H9 (cell line): Measurements from ENCODE around the gene SYDE2. TPM values are rescaled to one million over a fixed set of nuclear protein-coding genes. Genes with fewer than 3 reads are reported as not detected.

Source experiments
- DNase-seq: peaks from one replicate; pipeline ENCODE4 v3.0.0-alpha.2; 2017
- H2AFZ ChIP-seq: one replicate; pipeline ENCODE4 v1.6.1; 2013; ENCODE audit warnings: mild to moderate bottlenecking, low read length, control low read depth, moderate library complexity
- H2AK5ac ChIP-seq: 2 replicates; pipeline ENCODE4 v1.6.1; 2013; ENCODE audit warnings: low read length, control low read depth, mixed read lengths; ENCODE audit not compliant: insufficient read length
- H2BK120ac ChIP-seq: one replicate; pipeline ENCODE4 v1.6.1; 2013; ENCODE audit warnings: low read depth, mild to moderate bottlenecking, low read length, control low read depth, inconsistent platforms; ENCODE audit not compliant: poor library complexity, severe bottlenecking
- H2BK12ac ChIP-seq: 2 replicates; pipeline ENCODE4 v1.6.1; 2013; ENCODE audit warnings: low read length, control low read depth, mixed read lengths, low read depth; ENCODE audit not compliant: insufficient read length
- H2BK15ac ChIP-seq: 2 replicates; pipeline ENCODE4 v1.6.1; 2013; ENCODE audit warnings: low read depth, low read length, control low read depth
- H2BK20ac ChIP-seq: one replicate; pipeline ENCODE4 v1.6.1; 2013; ENCODE audit warnings: low read depth, mild to moderate bottlenecking, low read length, control low read depth, inconsistent platforms; ENCODE audit not compliant: poor library complexity, severe bottlenecking
- H2BK5ac ChIP-seq: 2 replicates; pipeline ENCODE4 v1.6.1; 2013; ENCODE audit warnings: low read length, control low read depth, mixed read lengths; ENCODE audit not compliant: insufficient read length
- H3K14ac ChIP-seq: 2 replicates; pipeline ENCODE4 v1.6.1; 2013; ENCODE audit warnings: low read length, control low read depth; ENCODE audit not compliant: insufficient read depth
- H3K18ac ChIP-seq: 2 replicates; pipeline ENCODE4 v1.6.1; 2013; ENCODE audit warnings: low read depth, mild to moderate bottlenecking, mixed read lengths, low read length, control low read depth; ENCODE audit not compliant: insufficient read length
- H3K23ac ChIP-seq: 2 replicates; pipeline ENCODE4 v1.6.1; 2013; ENCODE audit warnings: low read length, control low read depth, mixed read lengths, low read depth; ENCODE audit not compliant: insufficient read length
- H3K23me2 ChIP-seq: 2 replicates; pipeline ENCODE4 v1.6.1; 2013; ENCODE audit warnings: low read depth, mild to moderate bottlenecking, mixed read lengths, low read length, control low read depth; ENCODE audit not compliant: insufficient read length, poor library complexity, severe bottlenecking
- H3K27ac ChIP-seq: 2 replicates; pipeline ENCODE4 v1.5.1; 2013; ENCODE audit warnings: low read length, control low read depth, mixed read lengths, low read depth; ENCODE audit not compliant: insufficient read length
- H3K27me3 ChIP-seq: 2 replicates; pipeline ENCODE4 v1.6.1; 2013; ENCODE audit warnings: low read length, control low read depth, inconsistent platforms; ENCODE audit not compliant: insufficient read depth
- H3K4ac ChIP-seq: 2 replicates; pipeline ENCODE4 v1.6.1; 2013; ENCODE audit warnings: low read depth, mild to moderate bottlenecking, control low read depth, inconsistent platforms, low read length, moderate library complexity
- H3K4me1 ChIP-seq: 2 replicates; pipeline ENCODE4 v1.6.1; 2013; ENCODE audit warnings: low read length, control low read depth, inconsistent platforms; ENCODE audit not compliant: insufficient read depth
- H3K4me2 ChIP-seq: 2 replicates; pipeline ENCODE4 v1.6.1; 2013; ENCODE audit warnings: low read length, control low read depth, mixed read lengths; ENCODE audit not compliant: insufficient read length, insufficient read depth
- H3K56ac ChIP-seq: 2 replicates; pipeline ENCODE4 v1.6.1; 2013; ENCODE audit warnings: low read depth, mild to moderate bottlenecking, mixed read lengths, low read length, control low read depth; ENCODE audit not compliant: insufficient read length
- H3K79me1 ChIP-seq: 2 replicates; pipeline ENCODE4 v1.6.1; 2013; ENCODE audit warnings: low read depth, mild to moderate bottlenecking, moderate library complexity, low read length, control low read depth, inconsistent platforms; ENCODE audit not compliant: insufficient read depth, poor library complexity, severe bottlenecking
- H3K79me2 ChIP-seq: 2 replicates; pipeline ENCODE4 v1.6.1; 2013; ENCODE audit warnings: low read length, control low read depth, inconsistent platforms; ENCODE audit not compliant: insufficient read depth
- H3K9ac ChIP-seq: 2 replicates; pipeline ENCODE4 v1.6.1; 2013; ENCODE audit warnings: low read length, control low read depth, mixed read lengths; ENCODE audit not compliant: insufficient read length; ENCODE audit errors: extremely low read depth
- H3K9me3 ChIP-seq: one replicate; pipeline ENCODE4 v1.6.1; 2013; ENCODE audit warnings: low read depth, low read length, inconsistent platforms; ENCODE audit not compliant: control insufficient read depth
- H3T11ph ChIP-seq: one replicate; pipeline ENCODE4 v1.6.1; 2013; ENCODE audit warnings: mild to moderate bottlenecking, low read length, control low read depth, inconsistent platforms
- H4K20me1 ChIP-seq: one replicate; pipeline ENCODE4 v1.6.1; 2013; ENCODE audit not compliant: control insufficient read depth, insufficient read length, insufficient read depth
- H4K5ac ChIP-seq: 2 replicates; pipeline ENCODE4 v1.6.1; 2013; ENCODE audit warnings: low read depth, mild to moderate bottlenecking, mixed read lengths, low read length, control low read depth; ENCODE audit not compliant: insufficient read length
- H4K8ac ChIP-seq: replicated peaks from 2 replicates; pipeline ENCODE4 v1.6.1; 2013; ENCODE audit warnings: low read length, control low read depth, mixed read lengths, low read depth; ENCODE audit not compliant: insufficient read length
- H4K91ac ChIP-seq: 2 replicates; pipeline ENCODE4 v1.6.1; 2013; ENCODE audit warnings: low read depth, mild to moderate bottlenecking, moderate library complexity, mixed read lengths, low read length, control low read depth; ENCODE audit not compliant: insufficient read length
- H3K27ac Mint-ChIP-seq, 3 experiments: 2 replicates in 2 of 3; 3 replicates in 1 of 3; pipeline ENCODE4 v1.8.0; 2020 to 2021; ENCODE audit warnings: mixed read lengths in 3 of 3, mild to moderate bottlenecking in 1 of 3, moderate library complexity in 1 of 3
- H3K27me3 Mint-ChIP-seq: 2 replicates; pipeline ENCODE4 v1.8.0; 2021; ENCODE audit warnings: low read depth, mild to moderate bottlenecking, moderate library complexity, mixed read lengths
- H3K36me3 Mint-ChIP-seq, 3 experiments: 2 replicates in 2 of 3; 3 replicates in 1 of 3; pipeline ENCODE4 v1.8.0; 2020 to 2021; ENCODE audit warnings: low read depth in 3 of 3, mixed read lengths in 3 of 3; ENCODE audit not compliant: insufficient read depth in 1 of 3
- H3K4me1 Mint-ChIP-seq, 2 experiments: 2 replicates each; pipeline ENCODE4 v1.8.0; 2020; ENCODE audit warnings: mixed read lengths in 2 of 2
- H3K4me3 Mint-ChIP-seq, 2 experiments: 2 replicates in 1 of 2; 3 replicates in 1 of 2; pipeline ENCODE4 v1.8.0; 2020 to 2021; ENCODE audit warnings: mild to moderate bottlenecking in 2 of 2, mixed read lengths in 2 of 2, moderate library complexity in 1 of 2
- H3K9me3 Mint-ChIP-seq, 2 experiments: 2 replicates in 1 of 2; 3 replicates in 1 of 2; pipeline ENCODE4 v1.8.0; 2020; ENCODE audit warnings: mild to moderate bottlenecking in 2 of 2, mixed read lengths in 2 of 2, moderate library complexity in 1 of 2
- CTCF ChIP-seq: fragments of 200-600 bp; sonication (generic); conservative IDR thresholded peaks from 3 replicates; pipeline ENCODE4 v1.8.0; 2021; ENCODE audit warnings: antibody characterized with exemption, mild to moderate bottlenecking
- WGBS: extraction: QIAGEN DNeasy Blood & Tissue Kit; methylation state at CpG from one replicate; pipeline ENCODE4 v1.1.7; 2013; ENCODE audit warnings: missing lambda C conversion rate, low lambda C conversion rate, mixed read lengths; ENCODE audit not compliant: insufficient read length; ENCODE audit errors: extremely low coverage; 5-methylcytosine and 5-hydroxymethylcytosine counted together
- total RNA-seq: library from RNA; stranded (reverse); gene quantifications from 2 replicates; pipeline ENCODE4 v1.2.1, GENCODE V29; 2021

The SYDE2 gene
- total RNA-seq, 1 experiment from 2014 or later: 12.4 TPM

GRCh38 chr1:85189120-85189519, 11.7 kb downstream of the SYDE2 start:
- Histone ChIP-seq H4K20me1 (no peaks in the 10 kb centered on the region), H3K79me1 (no peaks in the 10 kb centered on the region), H3K23me2 (no peaks in the 10 kb centered on the region), H2BK15ac (no peak overlapping the region), H2AFZ (no peak overlapping the region), H3K4me2 (no peak overlapping the region), H2AK5ac (no peak overlapping the region), H4K5ac (no peak overlapping the region), H3K56ac (no peak overlapping the region), H4K91ac (no peak overlapping the region), H3K79me2 (peaks cover 3% of the 10 kb centered on the region; the same call in 1 of the 2 replicates), H3K9ac (no peak overlapping the region), H3K4ac (no peak overlapping the region), H3K27ac (no peak overlapping the region), H3K9me3 (no peaks in the 10 kb centered on the region), H2BK12ac (no peak overlapping the region), H4K8ac (no peak overlapping the region), H3K18ac (no peak overlapping the region), H3K27me3 (no peaks in the 10 kb centered on the region), H3K14ac (no peak overlapping the region), H3K23ac (no peak overlapping the region), H3K4me1 (no peaks in the 10 kb centered on the region), H2BK120ac (no peak overlapping the region), H2BK5ac (no peak overlapping the region), H3T11ph (no peak overlapping the region), H2BK20ac (no peak overlapping the region)
- Mint-ChIP-seq H3K9me3 (peaks cover 4 to 7% of the 10 kb centered on the region in 2 experiments; a peak in 3 of 5 replicates), H3K27me3 (no peaks in the 10 kb centered on the region), H3K27ac (no peak overlapping the region), H3K4me1 (no peaks in the 10 kb centered on the region), H3K36me3 (peaks cover 11 to 29% (median 19%) of the 10 kb centered on the region in 3 experiments), H3K4me3 (no peak overlapping the region)
- DNase-seq: no peak
- no peak for TF ChIP-seq CTCF
- no CpG with 5 or more reads among the region's 1 CpG for WGBS
